Muscle layer of colon (tissue), 2 donors: ENCODE measurements around the gene MARS2.
A peak's percentile ranks its signal among the peaks of the same experiment; 100 is the strongest.
"Not testable (repeated sequence)": the region's sequence is repeated elsewhere in the genome, so short reads cannot be mapped to it uniquely, and the experiment has no call there.

ENCODE experiments used
- H3K27ac ChIP-seq: one replicate; pipeline ENCODE4 v1.7.0; 2013; ENCODE audit warnings: low read depth, mild to moderate bottlenecking, low read length, moderate library complexity
- H3K27me3 ChIP-seq, 2 donors: one replicate each; pipeline ENCODE4 v1.7.0; 2013; ENCODE audit warnings: low read length in 2 of 2, mild to moderate bottlenecking in 2 of 2; ENCODE audit not compliant: insufficient read depth in 2 of 2, control insufficient read depth in 1 of 2
- H3K36me3 ChIP-seq: one replicate; pipeline ENCODE4 v1.7.0; 2013; ENCODE audit warnings: mild to moderate bottlenecking, low read length; ENCODE audit not compliant: insufficient read depth
- H3K4me1 ChIP-seq: one replicate; pipeline ENCODE4 v1.7.0; 2013; ENCODE audit warnings: mild to moderate bottlenecking, low read length; ENCODE audit not compliant: insufficient read depth
- H3K4me3 ChIP-seq, 2 donors: one replicate each; pipeline ENCODE4 v1.7.0; 2013; ENCODE audit warnings: low read length in 2 of 2, low read depth in 1 of 2, mild to moderate bottlenecking in 1 of 2, moderate library complexity in 1 of 2
- H3K9ac ChIP-seq: one replicate; pipeline ENCODE4 v1.7.0; 2013; ENCODE audit warnings: low read length
- H3K9me3 ChIP-seq: one replicate; pipeline ENCODE4 v1.7.0; 2013; ENCODE audit warnings: mild to moderate bottlenecking, low read length
- donor health status: abdominal sarcoma.
- donor health status: Adenocarcinoma of cecum.

MARS2 gene

GRCh38 chr2:197675711-197676188 is 29.4 kb upstream of the MARS2 start:
- Histone ChIP-seq H3K36me3 (no peaks in the 10 kb centered on the region), H3K9me3 (no peaks in the 10 kb centered on the region), H3K27me3 (no peaks in the 10 kb centered on the region), H3K27ac (no peak overlapping the region), H3K9ac (no peak overlapping the region), H3K4me1 (no peaks in the 10 kb centered on the region), H3K4me3 (peak overlapping the region in 1 of 2 donors; percentile 10)

DNA sequence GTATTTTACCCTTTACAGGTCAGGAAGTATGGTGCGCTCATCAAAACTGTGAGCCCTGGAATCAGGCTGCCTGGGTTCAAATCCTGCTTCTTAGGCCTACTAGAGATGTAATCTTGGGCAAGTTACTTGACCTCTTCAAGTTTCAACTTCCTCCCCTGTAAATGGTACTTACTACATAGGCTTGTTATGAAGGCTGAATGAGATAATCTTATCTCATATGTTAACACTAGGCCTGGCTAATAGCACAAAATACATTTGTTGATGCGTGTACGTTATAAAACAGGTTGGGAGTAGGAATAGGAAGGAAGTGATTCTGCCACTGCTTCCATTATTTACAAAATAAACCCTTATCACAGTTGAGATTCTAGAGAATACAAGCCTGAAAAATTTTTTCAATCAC is 28.1 kb upstream of the MARS2 start:
- no peaks in the 10 kb centered on the region for H3K36me3 ChIP-seq
- no peak overlapping the region for H3K4me3 ChIP-seq
- H3K9ac ChIP-seq: no peak overlapping the region
- no peaks in the 10 kb centered on the region for H3K27me3 ChIP-seq
- no peaks in the 10 kb centered on the region for H3K4me1 ChIP-seq
- no peaks in the 10 kb centered on the region for H3K9me3 ChIP-seq
- no peak overlapping the region for H3K27ac ChIP-seq

DNA sequence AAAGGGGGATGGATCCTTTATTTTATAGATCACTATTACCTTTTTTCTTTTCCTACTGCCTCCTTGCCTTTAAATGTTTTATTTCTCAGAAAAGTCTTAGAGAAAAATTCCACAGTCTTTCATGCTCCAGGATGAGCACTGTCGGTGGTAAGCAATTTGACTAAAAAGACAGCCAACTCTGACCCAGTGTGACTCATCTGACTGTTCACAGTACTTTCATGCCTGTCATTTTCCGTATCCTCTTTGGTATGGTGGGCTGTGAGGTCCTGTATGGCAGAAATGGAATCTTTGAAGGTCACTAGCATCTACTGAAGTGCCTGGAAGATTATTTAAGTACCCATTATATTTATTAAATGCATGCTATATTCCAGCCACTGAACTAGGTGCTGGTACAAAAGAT is 27.7 kb upstream of the MARS2 start:
- Histone ChIP-seq H3K4me3 (no peak overlapping the region), H3K4me1 (no peaks in the 10 kb centered on the region)

DNA sequence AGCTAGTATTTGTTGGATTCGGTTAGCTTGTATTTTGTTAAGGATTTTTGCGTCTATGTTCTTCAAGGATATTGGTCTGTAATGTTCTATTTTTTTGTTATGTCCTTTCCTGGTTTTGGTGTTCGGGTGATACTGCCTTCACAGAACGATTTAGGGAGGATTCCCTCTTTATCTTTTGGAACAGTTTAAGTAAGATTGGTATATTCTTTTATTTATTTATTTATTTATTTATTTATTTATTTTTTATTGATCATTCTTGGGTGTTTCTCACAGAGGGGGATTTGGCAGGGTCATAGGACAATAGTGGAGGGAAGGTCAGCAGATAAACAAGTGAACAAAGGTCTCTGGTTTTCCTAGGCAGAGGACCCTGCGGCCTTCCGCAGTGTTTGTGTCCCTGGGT is 10.0 kb upstream of the MARS2 start:
- H3K9ac ChIP-seq, H3K36me3 ChIP-seq, H3K27me3 ChIP-seq, H3K9me3 ChIP-seq, H3K4me1 ChIP-seq, H3K4me3 ChIP-seq, H3K27ac ChIP-seq: not testable (repeated sequence)

More for the DNA sequence above, 27.7 kb upstream of the MARS2 start:
- Histone ChIP-seq H3K27me3 (no peaks in the 10 kb centered on the region), H3K36me3 (no peaks in the 10 kb centered on the region), H3K9ac (no peak overlapping the region), H3K27ac (no peak overlapping the region), H3K9me3 (no peaks in the 10 kb centered on the region)

DNA sequence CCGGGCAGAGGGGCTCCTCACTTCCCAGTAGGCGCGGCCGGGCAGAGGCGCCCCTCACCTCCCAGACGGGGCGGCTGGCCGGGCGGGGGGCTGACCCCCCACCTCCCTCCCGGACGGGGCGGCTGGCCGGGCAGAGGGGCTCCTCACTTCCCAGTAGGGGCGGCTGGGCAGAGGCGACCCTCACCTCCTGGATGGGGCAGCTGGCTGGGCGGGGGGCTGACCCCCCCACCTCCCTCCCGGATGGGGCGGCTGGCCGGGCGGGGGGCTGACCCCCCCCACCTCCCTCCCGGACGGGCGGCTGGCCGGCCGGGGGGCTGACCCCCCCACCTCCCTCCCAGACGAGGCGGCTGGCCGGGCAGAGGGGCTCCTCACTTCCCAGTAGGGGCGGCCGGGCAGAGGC is 9.2 kb upstream of the MARS2 start:
- H3K4me1 ChIP-seq, H3K9ac ChIP-seq, H3K27ac ChIP-seq, H3K9me3 ChIP-seq, H3K27me3 ChIP-seq, H3K4me3 ChIP-seq, H3K36me3 ChIP-seq: not testable (repeated sequence)

DNA sequence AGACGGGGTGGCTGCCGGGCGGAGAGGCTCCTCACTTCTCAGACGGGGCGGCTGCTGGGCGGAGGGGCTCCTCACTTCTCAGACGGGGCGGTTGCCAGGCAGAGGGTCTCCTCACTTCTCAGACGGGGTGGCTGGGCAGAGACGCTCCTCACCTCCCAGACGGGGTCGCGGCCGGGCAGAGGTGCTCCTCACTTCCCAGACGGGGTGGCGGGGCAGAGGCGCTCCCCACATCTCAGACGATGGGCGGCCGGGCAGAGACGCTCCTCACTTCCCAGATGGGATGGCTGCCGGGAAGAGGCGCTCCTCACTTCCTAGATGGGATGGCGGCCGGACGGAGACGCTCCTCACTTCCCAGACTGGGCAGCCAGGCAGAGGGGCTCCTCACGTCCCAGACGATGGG is 8.6 kb upstream of the MARS2 start:
- not testable (repeated sequence) for H3K4me3 ChIP-seq, H3K9me3 ChIP-seq, H3K27ac ChIP-seq, H3K36me3 ChIP-seq, H3K4me1 ChIP-seq, H3K27me3 ChIP-seq, H3K9ac ChIP-seq

DNA sequence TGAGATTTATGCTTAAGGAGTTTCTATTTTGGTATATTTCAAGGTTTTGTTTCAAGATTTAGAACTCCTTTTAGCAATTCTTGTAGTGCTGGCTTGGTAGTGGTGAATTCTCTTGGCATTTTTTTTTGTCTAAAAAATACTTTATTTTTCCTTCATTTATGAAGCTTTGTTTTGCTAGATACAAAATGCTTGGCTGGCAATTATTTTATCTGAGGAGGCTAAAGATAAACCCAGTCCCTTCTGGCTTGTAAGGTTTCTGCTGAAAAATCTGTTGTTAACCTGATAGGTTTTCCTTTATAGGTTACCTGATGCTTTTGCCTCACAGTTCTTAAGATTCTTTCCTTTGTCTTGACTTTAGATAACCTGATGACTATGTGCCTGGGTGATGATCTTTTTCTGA is 5.4 kb upstream of the MARS2 start:
- H3K9me3 ChIP-seq, H3K27me3 ChIP-seq, H3K4me1 ChIP-seq, H3K27ac ChIP-seq, H3K36me3 ChIP-seq, H3K4me3 ChIP-seq, H3K9ac ChIP-seq: not testable (repeated sequence)

DNA sequence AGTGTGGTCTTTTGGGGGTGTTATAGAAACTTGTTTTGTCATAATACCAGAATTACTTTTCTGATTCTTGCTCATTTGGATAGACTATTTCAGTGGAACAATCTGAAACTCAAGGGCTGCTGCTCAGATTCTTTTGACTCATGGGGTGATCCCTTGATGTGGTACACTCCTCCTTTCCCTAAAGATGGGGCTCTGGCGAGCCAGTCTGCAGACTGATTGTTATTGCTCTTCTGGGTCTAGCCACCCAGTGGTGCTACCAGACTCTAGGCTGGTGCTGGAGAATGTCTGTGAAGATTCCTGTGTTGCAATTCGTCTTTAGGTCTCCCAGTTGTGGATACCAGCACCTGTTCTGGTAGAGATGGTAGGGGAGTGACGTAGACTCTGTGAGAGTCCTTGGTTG is 4.2 kb upstream of the MARS2 start:
- no peaks in the 10 kb centered on the region for H3K36me3 ChIP-seq
- H3K4me1 ChIP-seq: peaks cover 1% of the 10 kb centered on the region
- H3K4me3 ChIP-seq: no peak overlapping the region
- H3K9ac ChIP-seq: no peak overlapping the region
- no peaks in the 10 kb centered on the region for H3K27me3 ChIP-seq
- no peak overlapping the region for H3K27ac ChIP-seq
- H3K9me3 ChIP-seq: no peaks in the 10 kb centered on the region

- H3K27me3 ChIP-seq: no peaks in the 10 kb centered on the region
- H3K27ac ChIP-seq: peak overlapping the region; percentile 86
- H3K36me3 ChIP-seq: no peaks in the 10 kb centered on the region
- H3K4me1 ChIP-seq: peaks cover 30% of the 10 kb centered on the region
- peak overlapping the region; percentile 84 for H3K9ac ChIP-seq
- H3K9me3 ChIP-seq: no peaks in the 10 kb centered on the region
- peak overlapping the region; percentile 45 to 78 for H3K4me3 ChIP-seq
Measured at GRCh38 chr2:197704434-197705120, 592 bp upstream of the MARS2 start.

DNA sequence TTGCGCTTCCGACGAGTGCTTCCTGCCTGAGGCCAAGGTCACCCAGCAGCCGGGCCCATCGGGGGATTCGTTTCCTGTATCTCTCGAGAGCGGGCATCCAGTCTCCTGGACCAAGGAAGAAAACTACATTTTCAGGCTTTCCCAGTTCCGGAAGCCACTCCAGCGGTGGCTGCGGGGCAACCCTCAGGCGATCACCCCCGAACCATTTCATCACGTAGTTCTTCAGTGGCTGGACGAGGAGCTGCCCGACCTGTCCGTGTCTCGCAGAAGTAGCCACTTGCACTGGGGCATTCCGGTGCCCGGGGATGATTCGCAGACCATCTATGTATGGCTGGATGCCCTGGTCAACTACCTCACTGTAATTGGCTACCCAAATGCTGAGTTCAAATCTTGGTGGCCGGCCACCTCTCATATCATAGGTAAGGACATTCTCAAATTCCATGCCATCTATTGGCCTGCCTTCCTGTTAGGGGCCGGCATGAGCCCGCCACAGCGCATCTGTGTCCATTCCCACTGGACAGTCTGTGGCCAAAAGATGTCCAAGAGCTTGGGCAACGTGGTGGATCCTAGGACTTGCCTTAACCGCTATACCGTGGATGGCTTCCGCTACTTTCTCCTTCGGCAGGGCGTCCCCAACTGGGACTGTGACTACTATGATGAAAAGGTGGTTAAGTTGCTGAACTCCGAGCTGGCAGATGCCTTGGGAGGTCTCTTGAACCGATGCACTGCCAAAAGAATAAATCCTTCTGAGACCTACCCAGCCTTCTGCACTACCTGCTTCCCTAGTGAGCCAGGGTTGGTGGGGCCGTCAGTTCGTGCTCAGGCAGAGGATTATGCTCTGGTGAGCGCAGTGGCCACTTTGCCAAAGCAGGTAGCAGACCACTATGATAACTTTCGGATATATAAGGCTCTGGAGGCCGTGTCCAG is 1.0 kb downstream of the MARS2 start:
- Histone ChIP-seq H3K36me3 (no peaks in the 10 kb centered on the region), H3K4me3 (peak overlapping the region; percentile 84 to 85), H3K4me1 (peaks cover 30% of the 10 kb centered on the region), H3K9me3 (no peaks in the 10 kb centered on the region), H3K27ac (peak overlapping the region; percentile 59), H3K27me3 (no peaks in the 10 kb centered on the region), H3K9ac (peak overlapping the region; percentile 3)

GRCh38 chr2:197706839-197707207 is 1.7 kb downstream of the MARS2 start:
- Histone ChIP-seq H3K9me3 (no peaks in the 10 kb centered on the region), H3K9ac (peak overlapping the region; percentile 3), H3K4me1 (peaks cover 30% of the 10 kb centered on the region), H3K36me3 (peaks cover 4% of the 10 kb centered on the region), H3K4me3 (peak overlapping the region in 1 of 2 donors; percentile 84), H3K27me3 (no peaks in the 10 kb centered on the region), H3K27ac (no peak overlapping the region)
